SU-DHL-6 (cell line): ENCODE data around the gene USB1.

ENCODE experiments used
- H2AFZ ChIP-seq: fragments of 200-600 bp; sonication (generic); 2 replicates; pipeline ENCODE4 v1.6.1; 2014; ENCODE audit warnings: low read depth, mild to moderate bottlenecking, moderate library complexity, mixed read lengths, antibody characterized with exemption, low read length; ENCODE audit not compliant: severe bottlenecking
- H3F3A ChIP-seq: fragments of 200-600 bp; shearing (Covaris generic); 2 replicates; pipeline ENCODE4 v1.6.0; 2016; ENCODE audit warnings: antibody characterized with exemption, mild to moderate bottlenecking; ENCODE audit not compliant: insufficient read depth
- H3K27ac ChIP-seq: fragments of 200-600 bp; sonication (generic); 2 replicates; pipeline ENCODE4 v1.5.1; 2016; ENCODE audit warnings: low read depth, mild to moderate bottlenecking, low read length, moderate library complexity, mixed read lengths
- H3K27me3 ChIP-seq: fragments of 200-600 bp; sonication (generic), shearing (Covaris generic); 2 replicates; pipeline ENCODE4 v1.6.0; 2014; ENCODE audit warnings: mild to moderate bottlenecking, low read length
- H3K36me3 ChIP-seq: fragments of 200-600 bp; sonication (generic); 2 replicates; pipeline ENCODE4 v1.6.1; 2014; ENCODE audit warnings: mild to moderate bottlenecking, low read length, mixed read lengths
- H3K4me2 ChIP-seq: fragments of 300-600, 200-600 bp; shearing (Covaris generic), sonication (generic); 2 replicates; pipeline ENCODE4 v1.6.0; 2014; ENCODE audit warnings: low read length, low read depth, mild to moderate bottlenecking; ENCODE audit not compliant: poor library complexity, severe bottlenecking
- H3K4me3 ChIP-seq: fragments of 200-600 bp; sonication (generic); 2 replicates; pipeline ENCODE4 v1.5.1; 2014; ENCODE audit warnings: antibody characterized with exemption, low read length, mild to moderate bottlenecking, mixed read lengths; ENCODE audit not compliant: insufficient read depth, poor library complexity, severe bottlenecking
- H3K79me2 ChIP-seq: fragments of 200-600 bp; sonication (generic); 2 replicates; pipeline ENCODE4 v1.6.1; 2014; ENCODE audit warnings: mild to moderate bottlenecking, low read length, moderate library complexity; ENCODE audit not compliant: insufficient read depth
- H3K9ac ChIP-seq: fragments of 200-600 bp; sonication (generic); 2 replicates; pipeline ENCODE4 v1.7.0; 2014; ENCODE audit warnings: mild to moderate bottlenecking, low read length
- H3K9me2 ChIP-seq: fragments of 200-600 bp; sonication (generic); replicated peaks from 2 replicates; pipeline ENCODE4 v1.6.1; 2014; ENCODE audit warnings: low read length; ENCODE audit not compliant: insufficient read depth
- H3K9me3 ChIP-seq: fragments of 200-600 bp; sonication (generic); 2 replicates; pipeline ENCODE4 v1.6.1; 2014; ENCODE audit warnings: low read length, mixed read lengths; ENCODE audit not compliant: insufficient read depth
- H4K20me1 ChIP-seq: fragments of 200-600 bp; sonication (generic); 2 replicates; pipeline ENCODE4 v1.6.1; 2014; ENCODE audit warnings: low read depth, mild to moderate bottlenecking, antibody characterized with exemption, low read length, moderate library complexity, mixed read lengths
- EZH2phosphoT487 ChIP-seq: fragments of 200-600 bp; sonication (generic), shearing (Covaris generic); conservative IDR thresholded peaks from 2 replicates; pipeline ENCODE4 v1.6.1; 2018; ENCODE audit warnings: mild to moderate bottlenecking, antibody characterized with exemption, low read length, moderate library complexity, mixed read lengths
- TF ChIP-seq, protein P1 (sequence below): fragments of 200-600 bp; sonication (generic); IDR thresholded peaks from one replicate; pipeline ENCODE4 v1.5.1; 2017; ENCODE audit warnings: antibody characterized with exemption, mild to moderate bottlenecking, low read length, moderate library complexity; ENCODE audit not compliant: insufficient read depth, poor library complexity, severe bottlenecking

The USB1 gene

DNA sequence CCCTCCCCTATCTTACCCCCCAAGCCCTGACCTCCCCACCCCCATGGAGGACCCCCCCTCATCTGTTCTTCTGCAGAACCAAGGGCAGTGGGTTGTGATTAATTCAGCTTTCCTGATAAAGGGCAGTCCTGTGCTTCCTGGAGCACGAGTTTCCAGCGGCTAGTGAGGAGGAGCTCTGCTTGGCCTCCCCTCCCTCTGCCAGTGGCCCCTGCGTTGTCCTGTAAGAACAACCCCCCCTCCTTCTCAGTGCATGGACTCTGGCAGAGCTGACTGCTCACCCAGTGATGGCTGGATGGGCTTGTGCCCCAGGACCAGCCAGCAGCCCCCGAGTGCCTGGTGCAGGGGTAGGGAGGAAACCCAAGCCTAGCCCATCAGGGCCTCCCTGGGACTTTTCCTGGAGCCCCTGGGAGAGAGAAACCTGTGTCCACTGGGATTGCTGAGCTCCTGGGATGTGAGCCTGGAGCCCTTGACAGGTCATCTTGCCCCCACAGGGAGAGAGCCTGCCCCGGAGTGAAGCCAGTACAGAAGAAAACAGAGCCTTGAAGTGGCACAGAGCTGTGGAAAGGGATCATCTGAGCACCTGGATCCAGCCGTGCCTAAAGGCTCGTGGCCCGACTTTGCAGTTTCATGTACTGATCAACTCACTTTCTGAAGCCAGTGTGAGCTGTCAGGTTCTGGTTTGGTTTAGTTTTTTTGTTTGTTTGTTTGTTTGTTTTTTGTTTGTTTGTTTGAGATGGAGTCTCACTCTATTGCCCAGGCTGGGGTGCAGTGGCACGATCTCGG is 50.8 kb downstream of the USB1 start:
- Histone ChIP-seq H3K9ac (no peak overlapping the region), H2AFZ (no peak overlapping the region)
- TF ChIP-seq, protein P1, sequence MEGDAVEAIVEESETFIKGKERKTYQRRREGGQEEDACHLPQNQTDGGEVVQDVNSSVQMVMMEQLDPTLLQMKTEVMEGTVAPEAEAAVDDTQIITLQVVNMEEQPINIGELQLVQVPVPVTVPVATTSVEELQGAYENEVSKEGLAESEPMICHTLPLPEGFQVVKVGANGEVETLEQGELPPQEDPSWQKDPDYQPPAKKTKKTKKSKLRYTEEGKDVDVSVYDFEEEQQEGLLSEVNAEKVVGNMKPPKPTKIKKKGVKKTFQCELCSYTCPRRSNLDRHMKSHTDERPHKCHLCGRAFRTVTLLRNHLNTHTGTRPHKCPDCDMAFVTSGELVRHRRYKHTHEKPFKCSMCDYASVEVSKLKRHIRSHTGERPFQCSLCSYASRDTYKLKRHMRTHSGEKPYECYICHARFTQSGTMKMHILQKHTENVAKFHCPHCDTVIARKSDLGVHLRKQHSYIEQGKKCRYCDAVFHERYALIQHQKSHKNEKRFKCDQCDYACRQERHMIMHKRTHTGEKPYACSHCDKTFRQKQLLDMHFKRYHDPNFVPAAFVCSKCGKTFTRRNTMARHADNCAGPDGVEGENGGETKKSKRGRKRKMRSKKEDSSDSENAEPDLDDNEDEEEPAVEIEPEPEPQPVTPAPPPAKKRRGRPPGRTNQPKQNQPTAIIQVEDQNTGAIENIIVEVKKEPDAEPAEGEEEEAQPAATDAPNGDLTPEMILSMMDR: no peak
- no peak for TF ChIP-seq EZH2phosphoT487

DNA sequence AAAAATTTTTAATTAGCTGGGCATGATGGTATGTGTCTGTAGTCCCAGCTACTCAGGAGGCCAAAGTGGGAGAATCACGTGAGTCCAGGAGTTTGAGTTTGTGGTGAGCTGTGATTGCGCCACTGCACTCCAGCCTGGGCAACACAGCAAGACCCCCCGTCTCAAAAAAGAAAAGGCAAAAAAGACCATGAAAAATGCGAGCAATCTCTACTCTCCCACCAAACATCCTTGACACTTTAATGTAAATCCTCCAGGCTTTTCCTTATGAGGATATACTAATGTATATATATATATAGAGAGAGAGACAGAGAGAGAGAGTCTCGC is 52.4 kb downstream of the USB1 start:
- H2AFZ ChIP-seq: no peak overlapping the region
- TF ChIP-seq EZH2phosphoT487: no peak
- TF ChIP-seq, protein P1: no peak
- no peaks in the 10 kb centered on the region for H3K9me3 ChIP-seq
- no peak overlapping the region for H3K9ac ChIP-seq
- no peak overlapping the region for H3K4me3 ChIP-seq
- no peaks in the 10 kb centered on the region; the same call in 1 of the 2 replicates for H3K27me3 ChIP-seq
- H3K79me2 ChIP-seq: no peaks in the 10 kb centered on the region
- no peaks in the 10 kb centered on the region for H4K20me1 ChIP-seq
- H3K27ac ChIP-seq: no peak overlapping the region
- no peak overlapping the region for H3K4me2 ChIP-seq
- H3K9me2 ChIP-seq: no peaks in the 10 kb centered on the region
- H3K36me3 ChIP-seq: no peaks in the 10 kb centered on the region
- no peaks in the 10 kb centered on the region for H3F3A ChIP-seq

More for the DNA sequence above, 50.8 kb downstream of the USB1 start:
- no peaks in the 10 kb centered on the region for H3K36me3 ChIP-seq
- no peak overlapping the region for H3K27ac ChIP-seq
- no peaks in the 10 kb centered on the region; the same call in 1 of the 2 replicates for H3K27me3 ChIP-seq
- no peaks in the 10 kb centered on the region for H3K9me3 ChIP-seq
- H3K9me2 ChIP-seq: no peaks in the 10 kb centered on the region
- H3K4me2 ChIP-seq: no peak overlapping the region
- H4K20me1 ChIP-seq: no peaks in the 10 kb centered on the region
- H3F3A ChIP-seq: no peaks in the 10 kb centered on the region
- H3K4me3 ChIP-seq: no peak overlapping the region
- no peaks in the 10 kb centered on the region for H3K79me2 ChIP-seq

DNA sequence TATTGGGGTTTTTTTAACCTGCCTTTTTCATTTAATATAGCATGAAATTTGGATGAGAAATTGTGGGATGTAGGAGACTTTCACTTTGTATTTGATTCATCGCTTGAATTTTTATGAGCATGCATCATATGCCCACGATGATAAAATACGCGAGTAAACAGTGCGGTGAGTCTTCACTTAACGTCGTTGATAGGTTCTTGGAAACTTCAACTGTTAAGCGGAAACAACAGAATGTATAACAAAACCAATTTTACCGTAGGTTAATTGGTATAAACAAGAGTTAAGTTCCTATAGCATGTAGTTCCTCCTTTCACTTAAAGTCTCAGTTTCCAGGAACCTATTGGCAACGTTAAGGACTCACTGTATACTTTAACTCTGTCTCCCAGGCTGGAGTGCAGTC is 53.1 kb downstream of the USB1 start:
- H3K9me3 ChIP-seq: no peaks in the 10 kb centered on the region
- H3K4me2 ChIP-seq: no peak overlapping the region
- no peaks in the 10 kb centered on the region for H3K9me2 ChIP-seq
- no peaks in the 10 kb centered on the region for H3K79me2 ChIP-seq
- H3F3A ChIP-seq: no peaks in the 10 kb centered on the region
- no peak overlapping the region for H3K9ac ChIP-seq
- no peak overlapping the region for H2AFZ ChIP-seq
- TF ChIP-seq, protein P1: no peak
- TF ChIP-seq EZH2phosphoT487: no peak
- no peak overlapping the region for H3K27ac ChIP-seq
- no peaks in the 10 kb centered on the region; the same call in 1 of the 2 replicates for H3K27me3 ChIP-seq
- H3K4me3 ChIP-seq: no peak overlapping the region
- H4K20me1 ChIP-seq: no peaks in the 10 kb centered on the region
- no peaks in the 10 kb centered on the region for H3K36me3 ChIP-seq
